Thyroid gland (tissue), 4 donors: ENCODE results near the gene CDH23. TPM values are rescaled to one million over a fixed set of nuclear protein-coding genes. Genes with fewer than 3 reads are reported as not detected.
A peak's percentile ranks its signal among the peaks of the same experiment; 100 is the strongest.

Experiments
- DNase-seq, 2 donors: peaks; one replicate each; pipeline ENCODE4 v3.0.0-alpha.2; 2019
- H3K27ac ChIP-seq, 3 donors: fragments of 200-600 bp; sonication (generic); 1 replicate in 2 of 3; 2 replicates in 1 of 3; pipeline ENCODE4 v1.5.1; 2016 to 2019; ENCODE audit warnings: mild to moderate bottlenecking in 1 of 3, moderate library complexity in 1 of 3
- H3K27me3 ChIP-seq: fragments of 200-600 bp; sonication (generic); one replicate; pipeline ENCODE4 v1.5.1; 2019
- H3K36me3 ChIP-seq, 2 donors: fragments of 200-600 bp; sonication (generic); one replicate each; pipeline ENCODE4 v1.5.1; 2016 to 2019
- H3K4me1 ChIP-seq, 2 donors: fragments of 200-600 bp; sonication (generic); one replicate each; pipeline ENCODE4 v1.5.1; 2017 to 2019
- H3K4me3 ChIP-seq, 3 donors: fragments of 200-600 bp; sonication (generic); replicated peaks in 1 of 3; 1 replicate in 2 of 3; 2 replicates in 1 of 3; pipeline ENCODE4 v1.5.1; 2016; ENCODE audit warnings: mild to moderate bottlenecking in 1 of 3
- H3K9me3 ChIP-seq: fragments of 200-600 bp; sonication (generic); one replicate; pipeline ENCODE4 v1.5.1; 2017
- POLR2A ChIP-seq, 2 donors: fragments of 450-650 bp; IDR thresholded peaks; one replicate each; pipeline ENCODE4 v1.6.1; 2017; ENCODE audit warnings: antibody characterized with exemption in 2 of 2, mild to moderate bottlenecking in 2 of 2, moderate library complexity in 1 of 2
- WGBS, 2 donors: methylation state at CpG; one replicate each; pipeline ENCODE4 v1.1.5; 2017; 5-methylcytosine and 5-hydroxymethylcytosine counted together
- intact Hi-C: fragments of 100-400 bp; cut with DNase I; formaldehyde crosslinking; loops from one replicate; pipeline ENCODE4 v1.15.1; 2023
- total RNA-seq, 4 donors: library from RNA; depleted of rRNA; stranded (reverse); fragments of >200 nt; gene quantifications; one replicate each; pipeline ENCODE4 v1.2.3, GENCODE V29; 2016
- TF ChIP-seq, protein P1 (sequence below), 6 experiments: fragments of 200-600 bp in 3 of 6; fragments of 450-650 bp in 3 of 6; sonication (generic) in 3 of 6; IDR thresholded peaks; one replicate each; pipeline ENCODE4 v1.5.1; 2016 to 2019; ENCODE audit warnings: antibody characterized with exemption in 6 of 6, mild to moderate bottlenecking in 2 of 6, inconsistent platforms in 1 of 6, moderate library complexity in 1 of 6

The CDH23 gene
- total RNA-seq, 4 donors from 2014 or later = 3.0 to 4.2 (median 3.9) TPM

GRCh38 chr10:71653044-71653443, 256.3 kb downstream of the CDH23 start:
- DNase-seq = no peak
- no peak overlapping the region for H3K27ac ChIP-seq
- no peaks in the 10 kb centered on the region for H3K36me3 ChIP-seq
- 80% methylated on average over 1 of the region's 1 CpG; no CpG with 5 or more reads in 1 of the 2 donors for WGBS, 2 donors
- H3K4me3 ChIP-seq = no peak overlapping the region
- intact Hi-C loops = no loop called here
- TF ChIP-seq, protein P1, sequence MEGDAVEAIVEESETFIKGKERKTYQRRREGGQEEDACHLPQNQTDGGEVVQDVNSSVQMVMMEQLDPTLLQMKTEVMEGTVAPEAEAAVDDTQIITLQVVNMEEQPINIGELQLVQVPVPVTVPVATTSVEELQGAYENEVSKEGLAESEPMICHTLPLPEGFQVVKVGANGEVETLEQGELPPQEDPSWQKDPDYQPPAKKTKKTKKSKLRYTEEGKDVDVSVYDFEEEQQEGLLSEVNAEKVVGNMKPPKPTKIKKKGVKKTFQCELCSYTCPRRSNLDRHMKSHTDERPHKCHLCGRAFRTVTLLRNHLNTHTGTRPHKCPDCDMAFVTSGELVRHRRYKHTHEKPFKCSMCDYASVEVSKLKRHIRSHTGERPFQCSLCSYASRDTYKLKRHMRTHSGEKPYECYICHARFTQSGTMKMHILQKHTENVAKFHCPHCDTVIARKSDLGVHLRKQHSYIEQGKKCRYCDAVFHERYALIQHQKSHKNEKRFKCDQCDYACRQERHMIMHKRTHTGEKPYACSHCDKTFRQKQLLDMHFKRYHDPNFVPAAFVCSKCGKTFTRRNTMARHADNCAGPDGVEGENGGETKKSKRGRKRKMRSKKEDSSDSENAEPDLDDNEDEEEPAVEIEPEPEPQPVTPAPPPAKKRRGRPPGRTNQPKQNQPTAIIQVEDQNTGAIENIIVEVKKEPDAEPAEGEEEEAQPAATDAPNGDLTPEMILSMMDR (IDR thresholded peaks at IDR 0.05) = no peak
- TF ChIP-seq POLR2A (IDR thresholded peaks at IDR 0.05) = no peak
- H3K9me3 ChIP-seq = no peaks in the 10 kb centered on the region
- H3K27me3 ChIP-seq = no peaks in the 10 kb centered on the region
- H3K4me1 ChIP-seq = peaks cover 2 to 4% of the 10 kb centered on the region in 2 donors

GRCh38 chr10:71656220-71656619, 259.5 kb downstream of the CDH23 start:
- no peak overlapping the region for H3K27ac ChIP-seq
- TF ChIP-seq, protein P1 (IDR thresholded peaks at IDR 0.05) = no peak
- TF ChIP-seq POLR2A (IDR thresholded peaks at IDR 0.05) = no peak
- H3K36me3 ChIP-seq = no peaks in the 10 kb centered on the region
- no peak for DNase-seq
- H3K9me3 ChIP-seq = no peaks in the 10 kb centered on the region
- intact Hi-C loops = no loop called here
- no peak overlapping the region for H3K4me3 ChIP-seq
- whole genome bisulfite sequencing, 2 donors = 78 to 98% methylated on average over 6 to 7 of the region's 7 CpGs
- peaks cover 9 to 17% of the 10 kb centered on the region in 2 donors for H3K4me1 ChIP-seq
- no peaks in the 10 kb centered on the region for H3K27me3 ChIP-seq

GRCh38 chr10:71657604-71658466, 261.1 kb downstream of the CDH23 start:
- no peak for TF ChIP-seq POLR2A (IDR thresholded peaks at IDR 0.05)
- TF ChIP-seq, protein P1 (IDR thresholded peaks at IDR 0.05) = no peak
- 63 to 69% methylated on average over 16 of the region's 16 CpGs for WGBS, 2 donors
- Histone ChIP-seq H3K27ac (no peak overlapping the region), H3K4me1 (peaks cover 9 to 17% of the 10 kb centered on the region in 2 donors), H3K4me3 (no peak overlapping the region), H3K9me3 (no peaks in the 10 kb centered on the region), H3K36me3 (no peaks in the 10 kb centered on the region), H3K27me3 (no peaks in the 10 kb centered on the region)
- DNase-seq = no peak
- intact Hi-C loops = no loop called here

- peak; percentile 55 to 67 for DNase-seq
- H3K4me1 ChIP-seq = peaks cover 9 to 17% of the 10 kb centered on the region in 2 donors
- no peaks in the 10 kb centered on the region for H3K36me3 ChIP-seq
- H3K27me3 ChIP-seq = no peaks in the 10 kb centered on the region
- H3K9me3 ChIP-seq = no peaks in the 10 kb centered on the region
- intact Hi-C loops = no loop called here
- H3K27ac ChIP-seq = peak overlapping the region in 2 of 3 donors; percentile 1 to 14
- 56 to 80% methylated on average over 6 to 8 of the region's 8 CpGs for WGBS, 2 donors
- no peak overlapping the region for H3K4me3 ChIP-seq
- TF ChIP-seq POLR2A (IDR thresholded peaks at IDR 0.05) = no peak
- TF ChIP-seq, protein P1 (IDR thresholded peaks at IDR 0.05) = no peak
Observed at GRCh38 chr10:71658467-71658745, 261.7 kb downstream of the CDH23 start.

- 66 to 89% methylated on average over 4 to 5 of the region's 5 CpGs for WGBS, 2 donors
- TF ChIP-seq POLR2A (IDR thresholded peaks at IDR 0.05) = no peak
- TF ChIP-seq, protein P1 (IDR thresholded peaks at IDR 0.05) = no peak
- Histone ChIP-seq H3K27ac (no peak overlapping the region), H3K27me3 (no peaks in the 10 kb centered on the region), H3K9me3 (no peaks in the 10 kb centered on the region), H3K36me3 (no peaks in the 10 kb centered on the region), H3K4me3 (no peak overlapping the region), H3K4me1 (peaks cover 9 to 17% of the 10 kb centered on the region in 2 donors)
- intact Hi-C loops = no loop called here
- DNase-seq = peak in 1 of 2 donors; percentile 36
Observed at GRCh38 chr10:71659111-71659634, 262.5 kb downstream of the CDH23 start.
